ENCODE results near the gene MPC1.
"Not testable (repeated sequence)": the region's sequence is repeated elsewhere in the genome, so short reads cannot be mapped to it uniquely, and the experiment has no call there.

Gene MPC1

GRCh38 chr6:166395778-166396177, 13.0 kb upstream of the MPC1 start:
- no peak for DNase-seq (ENCODE audit: insufficient read length, low spot score)
- FAIRE-seq, result no peak
- TF ChIP-seq POLR2A (IDR thresholded peaks at IDR 0.05; ENCODE audit: low read depth, low read length), result no peak

GRCh38 chr6:166395351-166395750, 12.6 kb upstream of the MPC1 start:
- TF ChIP-seq POLR2A (IDR thresholded peaks at IDR 0.05; ENCODE audit: low read depth, low read length), result no peak
- FAIRE-seq (no peak), DNase-seq (ENCODE audit: insufficient read length, low spot score) (no peak)

GRCh38 chr6:166394036-166394892, 11.5 kb upstream of the MPC1 start:
- DNase-seq (ENCODE audit: insufficient read length, low spot score) (no peak), FAIRE-seq (no peak)
- TF ChIP-seq POLR2A (IDR thresholded peaks at IDR 0.05; ENCODE audit: low read depth, low read length), result no peak

- FAIRE-seq (no peak), DNase-seq (ENCODE audit: insufficient read length, low spot score) (no peak)
- no peak for TF ChIP-seq POLR2A (IDR thresholded peaks at IDR 0.05; ENCODE audit: low read depth, low read length)
Measured at GRCh38 chr6:166393535-166393823, 10.7 kb upstream of the MPC1 start.

GRCh38 chr6:166392755-166393534, 10.2 kb upstream of the MPC1 start:
- not testable (repeated sequence) for DNase-seq (ENCODE audit: insufficient read length, low spot score)

GRCh38 chr6:166389119-166389518, 6.4 kb upstream of the MPC1 start:
- no peak for FAIRE-seq
- DNase-seq (ENCODE audit: insufficient read length, low spot score), result no peak
- TF ChIP-seq POLR2A (IDR thresholded peaks at IDR 0.05; ENCODE audit: low read depth, low read length), result no peak

More at GRCh38 chr6:166392755-166393534, 10.2 kb upstream of the MPC1 start:
- FAIRE-seq, result not testable (repeated sequence)

- DNase-seq (ENCODE audit: insufficient read length, low spot score), result no peak
- TF ChIP-seq POLR2A (IDR thresholded peaks at IDR 0.05; ENCODE audit: low read depth, low read length), result no peak
- no peak for FAIRE-seq
Measured at GRCh38 chr6:166388290-166389004, 5.7 kb upstream of the MPC1 start.

- FAIRE-seq (no peak), DNase-seq (ENCODE audit: insufficient read length, low spot score) (no peak)
- no peak for TF ChIP-seq POLR2A (IDR thresholded peaks at IDR 0.05; ENCODE audit: low read depth, low read length)
Measured at GRCh38 chr6:166387642-166388289, 5.0 kb upstream of the MPC1 start.

- FAIRE-seq; DNase-seq (ENCODE audit: insufficient read length, low spot score): not testable (repeated sequence)
Measured at GRCh38 chr6:166387098-166387497, 4.4 kb upstream of the MPC1 start.

GRCh38 chr6:166386111-166386510, 3.4 kb upstream of the MPC1 start:
- FAIRE-seq, result no peak
- no peak for TF ChIP-seq POLR2A (IDR thresholded peaks at IDR 0.05; ENCODE audit: low read depth, low read length)

GRCh38 chr6:166383802-166384363, 1.1 kb upstream of the MPC1 start:
- FAIRE-seq; DNase-seq (ENCODE audit: insufficient read length, low spot score): not testable (repeated sequence)

More at GRCh38 chr6:166386111-166386510, 3.4 kb upstream of the MPC1 start:
- no peak for DNase-seq (ENCODE audit: insufficient read length, low spot score)

- FAIRE-seq, result no peak
- TF ChIP-seq POLR2A (IDR thresholded peaks at IDR 0.05; ENCODE audit: low read depth, low read length), result peak; percentile 62
- no peak for DNase-seq (ENCODE audit: insufficient read length, low spot score)
Measured at GRCh38 chr6:166382500-166382932, 224 bp downstream of the MPC1 start.

GRCh38 chr6:166381733-166382499, 824 bp downstream of the MPC1 start:
- TF ChIP-seq POLR2A (IDR thresholded peaks at IDR 0.05; ENCODE audit: low read depth, low read length), result no peak
- DNase-seq (ENCODE audit: insufficient read length, low spot score) (peak; percentile 34), FAIRE-seq (no peak)
